GM23338 (cell line): ENCODE measurements around the gene SOD1. TPM values are rescaled to one million over a fixed set of nuclear protein-coding genes. Genes with fewer than 3 reads are reported as not detected.

Experiments
- ATAC-seq: fragments of 200-7000 bp; cut with Tn5 transposase; 3 replicates; pipeline ENCODE4 v1.9.1; 2020
- DNase-seq: peaks from one replicate; pipeline ENCODE4 v3.0.0-alpha.2; 2015; ENCODE audit warnings: low spot score
- H2AFZ ChIP-seq: fragments of 200-600 bp; sonication (generic); 2 replicates; pipeline ENCODE4 v1.8.0; 2016; ENCODE audit warnings: antibody characterized with exemption, mild to moderate bottlenecking, moderate library complexity
- H3F3A ChIP-seq: fragments of 200-600 bp; sonication (generic); replicated peaks from 2 replicates; pipeline ENCODE4 v1.8.0; 2017; ENCODE audit warnings: antibody characterized with exemption, mixed run types, low read depth
- H3K27ac ChIP-seq: fragments of 200-600 bp; sonication (generic); 2 replicates; pipeline ENCODE4 v1.6.1; 2016; ENCODE audit warnings: low read depth
- H3K27me3 ChIP-seq: fragments of 200-600 bp; sonication (generic); 2 replicates; pipeline ENCODE4 v1.8.0; 2016; ENCODE audit warnings: mild to moderate bottlenecking, mixed run types, moderate library complexity; ENCODE audit not compliant: insufficient read depth
- H3K36me3 ChIP-seq: fragments of 200-600 bp; sonication (generic); 2 replicates; pipeline ENCODE4 v1.8.0; 2016; ENCODE audit warnings: mild to moderate bottlenecking; ENCODE audit not compliant: insufficient read depth
- H3K4me1 ChIP-seq: fragments of 200-600 bp; sonication (generic); 2 replicates; pipeline ENCODE4 v1.8.0; 2016; ENCODE audit warnings: mild to moderate bottlenecking, moderate library complexity; ENCODE audit not compliant: insufficient read depth
- H3K4me2 ChIP-seq: fragments of 200-600 bp; sonication (generic); 2 replicates; pipeline ENCODE4 v1.7.1; 2017; ENCODE audit warnings: mixed run types
- H3K4me3 ChIP-seq: fragments of 200-600 bp; sonication (generic); 2 replicates; pipeline ENCODE4 v1.6.1; 2016; ENCODE audit warnings: mixed run types
- H3K79me2 ChIP-seq: fragments of 200-600 bp; sonication (generic); replicated peaks from 2 replicates; pipeline ENCODE4 v1.8.0; 2017; ENCODE audit warnings: mild to moderate bottlenecking; ENCODE audit not compliant: insufficient read depth
- H3K9me2 ChIP-seq: fragments of 200-600 bp; sonication (generic); 2 replicates; pipeline ENCODE4 v1.8.0; 2017; ENCODE audit not compliant: insufficient read depth
- H4K20me1 ChIP-seq: fragments of 200-600 bp; sonication (generic); replicated peaks from 2 replicates; pipeline ENCODE4 v1.8.0; 2017; ENCODE audit warnings: mild to moderate bottlenecking; ENCODE audit not compliant: insufficient read depth
- H3K27ac Mint-ChIP-seq: 2 replicates; pipeline ENCODE4 v1.8.0; 2020; ENCODE audit warnings: inconsistent platforms, mild to moderate bottlenecking, moderate library complexity, mixed read lengths
- H3K27me3 Mint-ChIP-seq: 3 replicates; pipeline ENCODE4 v1.8.0; 2022; ENCODE audit warnings: low read depth, mild to moderate bottlenecking, moderate library complexity, mixed read lengths, inconsistent platforms; ENCODE audit not compliant: insufficient read depth, poor library complexity
- H3K36me3 Mint-ChIP-seq: 3 replicates; pipeline ENCODE4 v1.8.0; 2021; ENCODE audit warnings: low read depth, mild to moderate bottlenecking, inconsistent platforms, moderate library complexity, mixed read lengths
- H3K4me1 Mint-ChIP-seq: 3 replicates; pipeline ENCODE4 v1.8.0; 2020; ENCODE audit warnings: mild to moderate bottlenecking, inconsistent platforms, mixed read lengths
- H3K4me3 Mint-ChIP-seq: 3 replicates; pipeline ENCODE4 v1.8.0; 2021; ENCODE audit warnings: moderate library complexity, mild to moderate bottlenecking, inconsistent platforms, mixed read lengths
- H3K9me3 Mint-ChIP-seq: 3 replicates; pipeline ENCODE4 v1.8.0; 2020; ENCODE audit warnings: moderate library complexity, mild to moderate bottlenecking, inconsistent platforms, mixed read lengths
- CREB1 ChIP-seq: fragments of 250-450 bp; sonication (Bioruptor Pico); IDR thresholded peaks from 2 replicates; pipeline ENCODE4 v1.5.0; 2020; ENCODE audit warnings: low read depth, mild to moderate bottlenecking, moderate library complexity
- ETS1 ChIP-seq: IDR thresholded peaks from 2 replicates; pipeline ENCODE4 v1.6.1; 2016; ENCODE audit warnings: antibody characterized with exemption
- EZH2 ChIP-seq: fragments of 200-600 bp; sonication (generic); IDR thresholded peaks from one replicate; pipeline ENCODE4 v1.8.0; 2017; ENCODE audit warnings: antibody characterized with exemption, mild to moderate bottlenecking, low read depth; ENCODE audit not compliant: unreplicated experiment
- JUNB ChIP-seq: IDR thresholded peaks from one replicate; pipeline ENCODE4 v1.6.1; 2016; ENCODE audit warnings: antibody characterized with exemption; ENCODE audit not compliant: unreplicated experiment
- NANOG ChIP-seq: IDR thresholded peaks from 2 replicates; pipeline ENCODE4 v1.6.1; 2016; ENCODE audit warnings: antibody characterized with exemption, borderline replicate concordance
- POLR2AphosphoS5 ChIP-seq: IDR thresholded peaks from 2 replicates; pipeline ENCODE4 v1.6.1; 2016; ENCODE audit warnings: antibody characterized with exemption, low read depth
- STAT1 ChIP-seq: IDR thresholded peaks from one replicate; pipeline ENCODE4 v1.6.1; 2016; ENCODE audit warnings: antibody characterized with exemption; ENCODE audit not compliant: unreplicated experiment
- ZNF114 ChIP-seq: fragments of 250-450 bp; sonication (Bioruptor Pico); IDR thresholded peaks from 2 replicates; pipeline ENCODE4 v1.5.0; 2020; ENCODE audit warnings: mild to moderate bottlenecking, moderate library complexity
- ZNF462 ChIP-seq: fragments of 250-450 bp; sonication (Bioruptor Pico); IDR thresholded peaks from 2 replicates; pipeline ENCODE4 v1.5.0; 2020; ENCODE audit warnings: mild to moderate bottlenecking, moderate library complexity
- polyA plus RNA-seq: library from polyadenylated mRNA; unstranded; fragments of >200 nt; fragmentation: Nextera tagmentation; extraction: Ambion mirVana; gene quantifications from 2 replicates; pipeline ENCODE4 v1.2.1, GENCODE V29; 2016
- total RNA-seq: library from RNA; depleted of rRNA; stranded (reverse); fragments of >200 nt; shearing (Covaris generic); gene quantifications from 2 replicates; pipeline ENCODE4 v1.2.3, GENCODE V29; 2014
- TF ChIP-seq, protein P1 (sequence below): IDR thresholded peaks from one replicate; pipeline ENCODE4 v1.6.1; 2018; ENCODE audit warnings: antibody characterized with exemption; ENCODE audit not compliant: unreplicated experiment

Gene SOD1
- total and polyA plus RNA-seq, 2 experiments from 2014 or later, result 123 to 454 TPM

GRCh38 chr21:31611445-31611844 is 48.0 kb upstream of the SOD1 start (continued):
- TF ChIP-seq, protein P1, sequence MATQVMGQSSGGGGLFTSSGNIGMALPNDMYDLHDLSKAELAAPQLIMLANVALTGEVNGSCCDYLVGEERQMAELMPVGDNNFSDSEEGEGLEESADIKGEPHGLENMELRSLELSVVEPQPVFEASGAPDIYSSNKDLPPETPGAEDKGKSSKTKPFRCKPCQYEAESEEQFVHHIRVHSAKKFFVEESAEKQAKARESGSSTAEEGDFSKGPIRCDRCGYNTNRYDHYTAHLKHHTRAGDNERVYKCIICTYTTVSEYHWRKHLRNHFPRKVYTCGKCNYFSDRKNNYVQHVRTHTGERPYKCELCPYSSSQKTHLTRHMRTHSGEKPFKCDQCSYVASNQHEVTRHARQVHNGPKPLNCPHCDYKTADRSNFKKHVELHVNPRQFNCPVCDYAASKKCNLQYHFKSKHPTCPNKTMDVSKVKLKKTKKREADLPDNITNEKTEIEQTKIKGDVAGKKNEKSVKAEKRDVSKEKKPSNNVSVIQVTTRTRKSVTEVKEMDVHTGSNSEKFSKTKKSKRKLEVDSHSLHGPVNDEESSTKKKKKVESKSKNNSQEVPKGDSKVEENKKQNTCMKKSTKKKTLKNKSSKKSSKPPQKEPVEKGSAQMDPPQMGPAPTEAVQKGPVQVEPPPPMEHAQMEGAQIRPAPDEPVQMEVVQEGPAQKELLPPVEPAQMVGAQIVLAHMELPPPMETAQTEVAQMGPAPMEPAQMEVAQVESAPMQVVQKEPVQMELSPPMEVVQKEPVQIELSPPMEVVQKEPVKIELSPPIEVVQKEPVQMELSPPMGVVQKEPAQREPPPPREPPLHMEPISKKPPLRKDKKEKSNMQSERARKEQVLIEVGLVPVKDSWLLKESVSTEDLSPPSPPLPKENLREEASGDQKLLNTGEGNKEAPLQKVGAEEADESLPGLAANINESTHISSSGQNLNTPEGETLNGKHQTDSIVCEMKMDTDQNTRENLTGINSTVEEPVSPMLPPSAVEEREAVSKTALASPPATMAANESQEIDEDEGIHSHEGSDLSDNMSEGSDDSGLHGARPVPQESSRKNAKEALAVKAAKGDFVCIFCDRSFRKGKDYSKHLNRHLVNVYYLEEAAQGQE, result no peak
- TF ChIP-seq ZNF114 (CRISPR knock-in tag) (no peak), STAT1 (no peak), EZH2 (no peak), ETS1 (no peak), JUNB (no peak)

GRCh38 chr21:31612894-31613785 is 46.4 kb upstream of the SOD1 start:
- peaks cover 17% of the 10 kb centered on the region; the same call in 2 of the 3 replicates for H3K9me3 Mint-ChIP-seq
- peaks cover 4% of the 10 kb centered on the region for H3K27me3 Mint-ChIP-seq
- ATAC-seq (no peak), DNase-seq (no peak)
- H4K20me1 ChIP-seq, result no peaks in the 10 kb centered on the region
- H2AFZ ChIP-seq, result no peak overlapping the region
- TF ChIP-seq NANOG (no peak), POLR2AphosphoS5 (no peak), ZNF462 (CRISPR knock-in tag) (no peak), CREB1 (CRISPR knock-in tag) (no peak), EZH2 (no peak), JUNB (no peak), ETS1 (no peak), ZNF114 (CRISPR knock-in tag) (no peak)
- no peaks in the 10 kb centered on the region for H3K27me3 ChIP-seq
- no peaks in the 10 kb centered on the region for H3K9me2 ChIP-seq
- H3K4me2 ChIP-seq, result no peak overlapping the region
- H3K4me1 ChIP-seq, result no peaks in the 10 kb centered on the region
- H3K4me3 Mint-ChIP-seq, result no peak overlapping the region
- no peaks in the 10 kb centered on the region for H3K79me2 ChIP-seq
- no peaks in the 10 kb centered on the region for H3K36me3 ChIP-seq
- H3K27ac Mint-ChIP-seq, result no peak overlapping the region
- H3K36me3 Mint-ChIP-seq, result peaks cover 5% of the 10 kb centered on the region; the same call in 1 of the 3 replicates
- H3F3A ChIP-seq, result no peaks in the 10 kb centered on the region
- no peaks in the 10 kb centered on the region for H3K4me1 Mint-ChIP-seq
- H3K27ac ChIP-seq, result no peak overlapping the region
- no peak overlapping the region for H3K4me3 ChIP-seq
